KMS-11 (cell line): ENCODE measurements around the gene DIAPH2.

Experiments used
- H2AFZ ChIP-seq: fragments of 200-600 bp; sonication (generic); 2 replicates; pipeline ENCODE4 v1.6.1; 2016; ENCODE audit warnings: antibody characterized with exemption, mixed run types, low read depth
- H3K27ac ChIP-seq: fragments of 200-600 bp; sonication (generic); 2 replicates; pipeline ENCODE4 v1.6.1; 2016; ENCODE audit warnings: mild to moderate bottlenecking, mixed run types
- H3K27me3 ChIP-seq: fragments of 200-600 bp; sonication (generic); 2 replicates; pipeline ENCODE4 v1.6.1; 2017; ENCODE audit warnings: mild to moderate bottlenecking, low read depth, mixed run types, moderate library complexity; ENCODE audit not compliant: insufficient read depth
- H3K36me3 ChIP-seq: fragments of 200-600 bp; sonication (generic); 2 replicates; pipeline ENCODE4 v1.6.1; 2017; ENCODE audit warnings: mild to moderate bottlenecking, mixed run types; ENCODE audit not compliant: insufficient read depth
- H3K4me1 ChIP-seq: fragments of 200-600 bp; sonication (generic); 2 replicates; pipeline ENCODE4 v1.6.1; 2016; ENCODE audit warnings: mild to moderate bottlenecking, low read depth, mixed run types; ENCODE audit not compliant: poor library complexity, severe bottlenecking
- H3K4me2 ChIP-seq: fragments of 200-600 bp; sonication (generic); 2 replicates; pipeline ENCODE4 v1.7.0; 2016; ENCODE audit warnings: mild to moderate bottlenecking, mixed run types
- H3K4me3 ChIP-seq: fragments of 200-600 bp; sonication (generic); IDR thresholded peaks from 2 replicates; pipeline ENCODE4 v1.6.1; 2017; ENCODE audit warnings: low read depth, low read length, mixed read lengths; ENCODE audit not compliant: insufficient read depth
- H3K79me2 ChIP-seq: fragments of 200-600 bp; sonication (generic); 2 replicates; pipeline ENCODE4 v1.6.1; 2016; ENCODE audit warnings: low read depth, mixed run types; ENCODE audit not compliant: insufficient read depth
- H3K9ac ChIP-seq: fragments of 200-600 bp; sonication (generic); 2 replicates; pipeline ENCODE4 v1.6.1; 2016; ENCODE audit warnings: mild to moderate bottlenecking, mixed run types
- H4K20me1 ChIP-seq: fragments of 200-600 bp; sonication (generic); 2 replicates; pipeline ENCODE4 v1.6.1; 2016; ENCODE audit warnings: mild to moderate bottlenecking, mixed run types; ENCODE audit not compliant: insufficient read depth
- CTCF ChIP-seq: fragments of 200-600 bp; sonication (generic); conservative IDR thresholded peaks from 2 replicates; pipeline ENCODE4 v1.6.1; 2017; ENCODE audit warnings: low read depth, mild to moderate bottlenecking, antibody characterized with exemption, low read length, moderate library complexity, mixed read lengths

DIAPH2 gene

GRCh38 chrX:97026406-97026805 lies 341.8 kb downstream of the DIAPH2 start:
- no peak overlapping the region for H3K27ac ChIP-seq
- H4K20me1 ChIP-seq: no peaks in the 10 kb centered on the region
- H3K9ac ChIP-seq: no peak overlapping the region
- TF ChIP-seq CTCF: no peak
- H3K4me1 ChIP-seq: no peaks in the 10 kb centered on the region
- H3K27me3 ChIP-seq: no peaks in the 10 kb centered on the region
- no peaks in the 10 kb centered on the region for H3K79me2 ChIP-seq
- H3K4me3 ChIP-seq: no peak overlapping the region
- no peak overlapping the region for H2AFZ ChIP-seq
- H3K4me2 ChIP-seq: no peak overlapping the region
- no peaks in the 10 kb centered on the region for H3K36me3 ChIP-seq

GRCh38 chrX:97027384-97027922 lies 342.8 kb downstream of the DIAPH2 start:
- Histone ChIP-seq H3K27me3 (no peaks in the 10 kb centered on the region), H3K79me2 (no peaks in the 10 kb centered on the region), H3K4me2 (no peak overlapping the region), H3K4me1 (no peaks in the 10 kb centered on the region), H3K9ac (no peak overlapping the region), H3K4me3 (no peak overlapping the region), H2AFZ (no peak overlapping the region), H3K27ac (no peak overlapping the region), H3K36me3 (no peaks in the 10 kb centered on the region), H4K20me1 (no peaks in the 10 kb centered on the region)
- TF ChIP-seq CTCF: no peak

GRCh38 chrX:97030463-97030862 lies 345.8 kb downstream of the DIAPH2 start:
- H3K4me1 ChIP-seq: no peaks in the 10 kb centered on the region
- no peaks in the 10 kb centered on the region for H4K20me1 ChIP-seq
- no peak for TF ChIP-seq CTCF
- no peaks in the 10 kb centered on the region for H3K79me2 ChIP-seq
- no peak overlapping the region for H3K9ac ChIP-seq
- no peak overlapping the region for H2AFZ ChIP-seq
- no peak overlapping the region for H3K4me2 ChIP-seq
- H3K27me3 ChIP-seq: no peaks in the 10 kb centered on the region
- H3K4me3 ChIP-seq: no peak overlapping the region
- no peak overlapping the region for H3K27ac ChIP-seq
- no peaks in the 10 kb centered on the region for H3K36me3 ChIP-seq

DNA sequence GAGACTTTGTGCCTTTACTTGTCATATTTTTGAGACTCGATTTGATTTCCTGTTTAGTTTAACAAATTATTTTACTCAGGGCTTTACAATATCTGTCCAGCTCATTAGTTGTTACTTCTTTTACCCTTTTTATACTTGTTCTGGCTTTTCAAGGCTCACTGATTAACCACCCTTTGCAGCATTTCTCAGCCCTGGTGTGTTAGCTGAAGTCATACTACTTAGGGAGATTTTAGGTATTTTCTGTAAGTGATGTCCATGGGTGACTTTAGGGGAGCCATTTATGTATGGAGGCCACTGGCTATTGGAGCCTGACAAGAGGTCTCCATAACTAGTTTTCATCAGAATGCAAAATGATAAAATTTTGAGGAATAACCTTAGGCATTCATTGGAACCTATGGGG lies 346.3 kb downstream of the DIAPH2 start:
- H4K20me1 ChIP-seq: no peaks in the 10 kb centered on the region
- no peak overlapping the region for H3K9ac ChIP-seq
- H2AFZ ChIP-seq: no peak overlapping the region
- H3K4me2 ChIP-seq: no peak overlapping the region
- no peaks in the 10 kb centered on the region for H3K4me1 ChIP-seq
- H3K79me2 ChIP-seq: no peaks in the 10 kb centered on the region
- no peak for TF ChIP-seq CTCF
- H3K27ac ChIP-seq: no peak overlapping the region
- no peak overlapping the region for H3K4me3 ChIP-seq
- H3K36me3 ChIP-seq: no peaks in the 10 kb centered on the region
- H3K27me3 ChIP-seq: no peaks in the 10 kb centered on the region
